Measurements from ENCODE around the gene MBD5. TPM values are rescaled to one million over a fixed set of nuclear protein-coding genes. Genes with fewer than 3 reads are reported as not detected.
"Not testable (repeated sequence)": the region's sequence is repeated elsewhere in the genome, so short reads cannot be mapped to it uniquely, and the experiment has no call there.

Gene MBD5
- total RNA-seq, 1 donor from 2014 or later, result 100 TPM

DNA sequence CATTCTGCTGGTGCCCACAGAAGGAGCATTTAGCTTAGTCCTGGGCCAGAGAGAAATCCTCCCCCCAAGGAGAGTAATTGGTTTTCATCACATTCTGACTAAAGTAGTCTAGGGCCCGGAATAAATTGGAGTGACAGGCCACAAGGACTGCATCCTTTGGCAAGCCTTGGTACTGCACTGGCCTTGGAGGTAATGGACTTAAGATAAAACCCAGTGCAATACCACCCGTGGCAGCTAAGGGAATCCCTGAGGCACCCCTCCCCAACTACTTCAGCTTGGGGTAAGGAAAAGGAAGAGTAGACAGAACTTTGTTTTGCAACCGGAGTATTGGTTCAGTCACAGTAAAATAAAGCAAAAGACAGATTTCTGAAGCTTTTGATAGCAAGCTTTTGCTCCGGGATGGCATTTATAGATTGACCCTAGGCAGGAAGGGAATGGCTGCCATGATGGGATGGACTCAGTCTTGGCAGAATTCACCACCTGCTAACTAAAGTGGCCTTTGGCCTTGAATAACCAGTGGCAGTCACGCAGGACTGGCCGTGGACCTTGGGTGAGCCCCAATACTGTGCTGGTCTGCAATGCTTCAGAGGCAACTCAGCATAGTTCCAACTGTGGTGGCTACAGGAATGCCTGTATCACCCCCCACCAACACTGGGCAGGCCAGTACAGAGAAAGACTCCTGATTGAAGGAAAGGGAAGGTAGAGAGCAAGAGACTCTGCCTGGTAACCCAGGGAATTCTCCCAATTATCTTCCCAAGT lies 14.5 kb upstream of the MBD5 start:
- H3K4me3 Mint-ChIP-seq, result no peak overlapping the region
- no peak for DNase-seq (ENCODE audit: low spot score in 2 of 2, unreplicated experiment in 2 of 2)
- H3K27me3 Mint-ChIP-seq (ENCODE audit: low read depth), result no peaks in the 10 kb centered on the region
- peaks cover 86% of the 10 kb centered on the region for H3K36me3 Mint-ChIP-seq
- no peaks in the 10 kb centered on the region for H3K4me1 Mint-ChIP-seq
- H3K27ac Mint-ChIP-seq, result no peak overlapping the region
- TF ChIP-seq, protein P1, sequence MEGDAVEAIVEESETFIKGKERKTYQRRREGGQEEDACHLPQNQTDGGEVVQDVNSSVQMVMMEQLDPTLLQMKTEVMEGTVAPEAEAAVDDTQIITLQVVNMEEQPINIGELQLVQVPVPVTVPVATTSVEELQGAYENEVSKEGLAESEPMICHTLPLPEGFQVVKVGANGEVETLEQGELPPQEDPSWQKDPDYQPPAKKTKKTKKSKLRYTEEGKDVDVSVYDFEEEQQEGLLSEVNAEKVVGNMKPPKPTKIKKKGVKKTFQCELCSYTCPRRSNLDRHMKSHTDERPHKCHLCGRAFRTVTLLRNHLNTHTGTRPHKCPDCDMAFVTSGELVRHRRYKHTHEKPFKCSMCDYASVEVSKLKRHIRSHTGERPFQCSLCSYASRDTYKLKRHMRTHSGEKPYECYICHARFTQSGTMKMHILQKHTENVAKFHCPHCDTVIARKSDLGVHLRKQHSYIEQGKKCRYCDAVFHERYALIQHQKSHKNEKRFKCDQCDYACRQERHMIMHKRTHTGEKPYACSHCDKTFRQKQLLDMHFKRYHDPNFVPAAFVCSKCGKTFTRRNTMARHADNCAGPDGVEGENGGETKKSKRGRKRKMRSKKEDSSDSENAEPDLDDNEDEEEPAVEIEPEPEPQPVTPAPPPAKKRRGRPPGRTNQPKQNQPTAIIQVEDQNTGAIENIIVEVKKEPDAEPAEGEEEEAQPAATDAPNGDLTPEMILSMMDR (IDR thresholded peaks at IDR 0.05; ENCODE audit: unreplicated experiment), result peak; percentile 23
- H3K9me3 Mint-ChIP-seq, result peaks cover 84% of the 10 kb centered on the region

DNA sequence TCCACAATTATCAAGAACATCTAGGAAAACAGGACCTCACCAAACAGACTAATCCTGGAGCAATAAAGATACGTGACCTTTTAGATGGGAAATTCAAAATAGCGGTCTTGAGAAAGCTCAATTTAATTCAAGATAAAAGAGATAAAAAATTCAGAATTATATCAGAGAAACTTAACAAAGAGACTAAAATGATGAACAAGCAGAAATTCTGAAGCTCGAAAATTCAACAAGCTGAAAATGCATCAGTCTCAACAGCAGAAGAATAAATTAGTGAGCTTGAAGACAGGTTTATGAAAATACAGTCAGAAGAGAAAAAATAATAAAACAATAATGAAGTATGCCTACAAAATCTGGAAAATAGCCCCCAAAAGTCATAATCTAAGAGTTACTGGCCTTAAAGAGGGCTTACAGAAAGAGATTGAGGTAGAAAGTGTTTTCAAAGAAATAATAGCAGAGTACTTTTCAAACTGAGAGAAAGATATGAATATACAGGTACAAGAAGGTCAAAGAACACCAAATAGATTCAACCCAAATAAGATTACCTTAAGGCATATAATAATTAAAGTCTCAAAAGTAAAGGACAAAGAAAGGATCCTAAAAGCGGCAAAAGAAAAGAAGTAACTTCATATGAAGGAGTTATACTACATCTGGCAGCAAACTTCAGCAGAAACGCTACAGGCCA lies 13.5 kb upstream of the MBD5 start:
- H3K27ac Mint-ChIP-seq, result no peak overlapping the region
- no peaks in the 10 kb centered on the region for H3K4me1 Mint-ChIP-seq
- TF ChIP-seq, protein P1 (IDR thresholded peaks at IDR 0.05; ENCODE audit: unreplicated experiment), result no peak
- H3K36me3 Mint-ChIP-seq, result peaks cover 84% of the 10 kb centered on the region
- H3K27me3 Mint-ChIP-seq (ENCODE audit: low read depth), result no peaks in the 10 kb centered on the region
- H3K4me3 Mint-ChIP-seq, result no peak overlapping the region
- H3K9me3 Mint-ChIP-seq, result peaks cover 80% of the 10 kb centered on the region
- DNase-seq (ENCODE audit: low spot score in 2 of 2, unreplicated experiment in 2 of 2), result no peak

DNA sequence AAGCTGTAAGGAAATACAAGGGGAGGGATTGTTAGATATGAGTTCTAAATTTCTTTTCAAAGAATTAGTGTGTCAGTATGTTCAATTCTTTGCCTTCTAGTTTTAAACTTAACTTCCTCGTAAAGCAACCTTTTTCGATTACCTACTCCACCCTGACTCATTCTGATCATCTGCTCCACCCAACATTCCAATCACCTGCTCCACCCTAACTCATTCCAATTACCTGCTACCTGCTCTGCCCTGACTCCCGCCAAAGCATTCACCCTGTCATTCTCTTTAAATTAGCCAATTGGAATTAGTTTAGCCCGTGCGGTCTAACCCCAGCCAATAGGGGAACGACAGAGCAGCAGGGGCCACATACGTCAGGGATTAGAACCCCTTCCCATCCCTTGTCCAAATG lies 12.5 kb upstream of the MBD5 start:
- not testable (repeated sequence) for H3K27ac Mint-ChIP-seq; H3K4me1 Mint-ChIP-seq; H3K4me3 Mint-ChIP-seq; H3K27me3 Mint-ChIP-seq (ENCODE audit: low read depth); DNase-seq (ENCODE audit: low spot score in 2 of 2, unreplicated experiment in 2 of 2)
- Mint-ChIP-seq H3K9me3 (peaks cover 70% of the 10 kb centered on the region), H3K36me3 (peaks cover 76% of the 10 kb centered on the region)

DNA sequence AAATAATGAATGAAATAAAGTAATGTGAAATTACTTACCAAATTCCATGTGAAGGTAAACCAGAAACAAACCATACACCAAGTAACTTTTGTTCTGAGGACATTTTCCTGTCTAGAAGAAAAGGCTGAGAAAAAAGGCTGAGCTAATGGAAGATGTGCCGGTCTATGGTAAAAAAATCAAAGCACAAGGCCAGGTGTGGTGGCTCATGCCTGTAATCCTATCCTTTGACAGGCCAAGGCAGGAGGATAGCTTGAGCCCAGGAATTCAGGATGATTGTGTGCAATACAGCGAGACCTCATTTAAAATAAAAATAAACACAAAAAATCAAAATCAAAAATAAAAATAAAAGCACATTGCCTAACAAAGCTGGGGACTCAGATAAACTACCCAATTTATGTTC lies 7.0 kb upstream of the MBD5 start:
- Mint-ChIP-seq H3K27ac (no peak overlapping the region), H3K4me1 (peaks cover 18% of the 10 kb centered on the region), H3K9me3 (peaks cover 31% of the 10 kb centered on the region), H3K27me3 (ENCODE audit: low read depth) (no peaks in the 10 kb centered on the region), H3K36me3 (peaks cover 32% of the 10 kb centered on the region), H3K4me3 (no peak overlapping the region)
- DNase-seq (ENCODE audit: low spot score in 2 of 2, unreplicated experiment in 2 of 2), result no peak
- TF ChIP-seq, protein P1 (IDR thresholded peaks at IDR 0.05; ENCODE audit: unreplicated experiment), result no peak

DNA sequence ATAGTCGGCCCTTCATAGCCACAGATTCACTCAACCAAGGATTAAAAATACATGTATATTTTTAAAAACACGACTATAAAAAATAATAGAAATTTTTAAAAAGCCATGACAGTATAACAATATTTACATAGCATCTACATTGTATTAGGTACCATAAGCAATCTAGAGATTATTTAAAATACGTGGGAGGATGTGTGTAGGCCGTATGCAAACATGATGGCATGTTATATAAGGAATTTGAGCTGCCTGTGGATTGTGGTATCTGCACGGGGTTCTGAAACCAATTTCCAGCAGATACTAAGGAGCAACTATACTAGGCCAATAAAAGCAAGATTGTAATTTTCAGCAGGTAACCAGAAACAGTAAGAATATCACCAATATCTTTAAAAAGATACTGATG lies 6.3 kb upstream of the MBD5 start:
- peaks cover 26% of the 10 kb centered on the region for H3K36me3 Mint-ChIP-seq
- peaks cover 24% of the 10 kb centered on the region for H3K4me1 Mint-ChIP-seq
- peak overlapping the region; percentile 44 for H3K27ac Mint-ChIP-seq
- H3K27me3 Mint-ChIP-seq (ENCODE audit: low read depth), result no peaks in the 10 kb centered on the region
- peaks cover 23% of the 10 kb centered on the region for H3K9me3 Mint-ChIP-seq
- TF ChIP-seq, protein P1 (IDR thresholded peaks at IDR 0.05; ENCODE audit: unreplicated experiment), result no peak
- H3K4me3 Mint-ChIP-seq, result no peak overlapping the region
- DNase-seq (ENCODE audit: low spot score in 2 of 2, unreplicated experiment in 2 of 2), result no peak
